Measurements from ENCODE around the gene RAP1GDS1. TPM values are rescaled to one million over a fixed set of nuclear protein-coding genes. Genes with fewer than 3 reads are reported as not detected.

Gene RAP1GDS1
- polyA plus RNA-seq, 3 donors, result 23.6 to 37.9 (median 37.8) TPM

GRCh38 chr4:98338761-98339438 is 77.7 kb downstream of the RAP1GDS1 start:
- TF ChIP-seq, protein P1, sequence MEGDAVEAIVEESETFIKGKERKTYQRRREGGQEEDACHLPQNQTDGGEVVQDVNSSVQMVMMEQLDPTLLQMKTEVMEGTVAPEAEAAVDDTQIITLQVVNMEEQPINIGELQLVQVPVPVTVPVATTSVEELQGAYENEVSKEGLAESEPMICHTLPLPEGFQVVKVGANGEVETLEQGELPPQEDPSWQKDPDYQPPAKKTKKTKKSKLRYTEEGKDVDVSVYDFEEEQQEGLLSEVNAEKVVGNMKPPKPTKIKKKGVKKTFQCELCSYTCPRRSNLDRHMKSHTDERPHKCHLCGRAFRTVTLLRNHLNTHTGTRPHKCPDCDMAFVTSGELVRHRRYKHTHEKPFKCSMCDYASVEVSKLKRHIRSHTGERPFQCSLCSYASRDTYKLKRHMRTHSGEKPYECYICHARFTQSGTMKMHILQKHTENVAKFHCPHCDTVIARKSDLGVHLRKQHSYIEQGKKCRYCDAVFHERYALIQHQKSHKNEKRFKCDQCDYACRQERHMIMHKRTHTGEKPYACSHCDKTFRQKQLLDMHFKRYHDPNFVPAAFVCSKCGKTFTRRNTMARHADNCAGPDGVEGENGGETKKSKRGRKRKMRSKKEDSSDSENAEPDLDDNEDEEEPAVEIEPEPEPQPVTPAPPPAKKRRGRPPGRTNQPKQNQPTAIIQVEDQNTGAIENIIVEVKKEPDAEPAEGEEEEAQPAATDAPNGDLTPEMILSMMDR (IDR thresholded peaks at IDR 0.05), result no peak
- Histone ChIP-seq H3K27ac (ENCODE audit: low read depth in 1 of 2, low read length in 2 of 2) (no peak overlapping the region), H3K27me3 (ENCODE audit: control insufficient read depth in 2 of 2, insufficient read depth in 2 of 2, low read length in 2 of 2) (no peaks in the 10 kb centered on the region), H3K9me3 (replicated peaks in 1 of 2; ENCODE audit: control insufficient read depth in 1 of 2, insufficient read depth in 1 of 2, low read length in 2 of 2) (peaks cover 0 to 6% of the 10 kb centered on the region in 2 donors), H3K79me2 (ENCODE audit: insufficient read depth, low read length) (no peaks in the 10 kb centered on the region), H4K20me1 (ENCODE audit: insufficient read depth, low read length) (no peaks in the 10 kb centered on the region), H2AFZ (ENCODE audit: insufficient read depth, low read depth, low read length, poor library complexity, severe bottlenecking) (no peak overlapping the region), H3K4me2 (replicated peaks; ENCODE audit: extremely low read depth, low read length, poor library complexity, severe bottlenecking) (no peak overlapping the region), H3K4me1 (ENCODE audit: control insufficient read depth in 1 of 2, insufficient read depth in 2 of 2, low read length in 2 of 2) (no peaks in the 10 kb centered on the region), H3K36me3 (replicated peaks in 1 of 2; ENCODE audit: control insufficient read depth in 1 of 2, insufficient read depth in 2 of 2, low read length in 2 of 2) (peaks cover 5 to 6% of the 10 kb centered on the region in 2 donors), H3K9ac (ENCODE audit: insufficient read depth, low read length, poor library complexity, severe bottlenecking) (no peak overlapping the region), H3K4me3 (replicated peaks in 1 of 3; ENCODE audit: low read depth in 2 of 3, low read length in 3 of 3) (no peak overlapping the region)
- WGBS (ENCODE audit: insufficient coverage), result no CpG with 5 or more reads among the region's 2 CpGs
- peaks cover 12 to 22% of the 10 kb centered on the region in 2 donors for H3K36me3 Mint-ChIP-seq
- intact Hi-C loops (cut with micrococcal nuclease), result no loop called here
- no peak overlapping the region for H3K4me3 Mint-ChIP-seq
- no peak overlapping the region for H3K27ac Mint-ChIP-seq
- no peaks in the 10 kb centered on the region for H3K27me3 Mint-ChIP-seq (ENCODE audit: low read depth in 3 of 3)
- peaks cover 2 to 14% (median 4%) of the 10 kb centered on the region in 7 donors for H3K9me3 Mint-ChIP-seq
- no peak for DNase-seq
- H3K4me1 Mint-ChIP-seq, result no peaks in the 10 kb centered on the region

DNA sequence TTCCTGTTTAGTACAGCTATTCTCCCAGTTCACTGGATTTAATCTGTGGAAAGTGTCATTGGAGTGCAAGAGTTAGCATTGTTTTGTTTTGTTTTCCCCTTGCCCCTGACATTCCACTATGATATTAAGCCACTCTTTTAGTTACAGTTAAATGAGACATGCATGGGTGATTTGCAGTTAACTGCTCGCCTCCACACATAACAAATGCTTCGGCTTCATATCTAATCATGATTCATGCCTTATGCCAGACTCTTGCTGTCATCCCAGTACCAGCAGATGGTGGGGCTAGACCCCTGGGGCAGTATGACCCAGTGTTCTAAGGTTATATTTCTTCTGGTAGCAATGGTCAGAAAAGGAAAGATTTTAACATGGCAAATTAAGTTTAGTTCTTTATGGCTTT is 80.1 kb downstream of the RAP1GDS1 start:
- H3K27ac Mint-ChIP-seq, result no peak overlapping the region
- TF ChIP-seq, protein P1 (IDR thresholded peaks at IDR 0.05), result no peak
- no peaks in the 10 kb centered on the region for H3K27me3 ChIP-seq (ENCODE audit: control insufficient read depth in 2 of 2, insufficient read depth in 2 of 2, low read length in 2 of 2)
- WGBS (ENCODE audit: insufficient coverage), result 80% methylated on average over 1 of the region's 2 CpGs
- no peak overlapping the region for H3K9ac ChIP-seq (ENCODE audit: insufficient read depth, low read length, poor library complexity, severe bottlenecking)
- peaks cover 19% of the 10 kb centered on the region in 2 donors for H3K36me3 Mint-ChIP-seq
- H3K4me3 ChIP-seq (replicated peaks in 1 of 3; ENCODE audit: low read depth in 2 of 3, low read length in 3 of 3), result no peak overlapping the region
- no peaks in the 10 kb centered on the region for H3K79me2 ChIP-seq (ENCODE audit: insufficient read depth, low read length)
- intact Hi-C loops (cut with micrococcal nuclease), result no loop called here
- H2AFZ ChIP-seq (ENCODE audit: insufficient read depth, low read depth, low read length, poor library complexity, severe bottlenecking), result no peak overlapping the region
- no peak for DNase-seq
- H3K27ac ChIP-seq (ENCODE audit: low read depth in 1 of 2, low read length in 2 of 2), result no peak overlapping the region
- peaks cover 2 to 13% (median 4%) of the 10 kb centered on the region in 7 donors for H3K9me3 Mint-ChIP-seq
- H3K36me3 ChIP-seq (replicated peaks in 1 of 2; ENCODE audit: control insufficient read depth in 1 of 2, insufficient read depth in 2 of 2, low read length in 2 of 2), result peaks cover 14 to 28% of the 10 kb centered on the region in 2 donors
- H3K4me3 Mint-ChIP-seq, result no peak overlapping the region
- H3K4me2 ChIP-seq (replicated peaks; ENCODE audit: extremely low read depth, low read length, poor library complexity, severe bottlenecking), result no peak overlapping the region
- H4K20me1 ChIP-seq (ENCODE audit: insufficient read depth, low read length), result no peaks in the 10 kb centered on the region
- H3K27me3 Mint-ChIP-seq (ENCODE audit: low read depth in 3 of 3), result no peaks in the 10 kb centered on the region
- H3K4me1 Mint-ChIP-seq, result no peaks in the 10 kb centered on the region
- H3K9me3 ChIP-seq (replicated peaks in 1 of 2; ENCODE audit: control insufficient read depth in 1 of 2, insufficient read depth in 1 of 2, low read length in 2 of 2), result no peaks in the 10 kb centered on the region
- H3K4me1 ChIP-seq (ENCODE audit: control insufficient read depth in 1 of 2, insufficient read depth in 2 of 2, low read length in 2 of 2), result no peaks in the 10 kb centered on the region

Data from CD14-positive monocyte (primary cell).